ENCODE measurements around the gene ZDHHC17. TPM values are rescaled to one million over a fixed set of nuclear protein-coding genes. Genes with fewer than 3 reads are reported as not detected.

ZDHHC17 gene
- total RNA-seq, 2 experiments from 2014 or later = 17.6 to 22.7 TPM

DNA sequence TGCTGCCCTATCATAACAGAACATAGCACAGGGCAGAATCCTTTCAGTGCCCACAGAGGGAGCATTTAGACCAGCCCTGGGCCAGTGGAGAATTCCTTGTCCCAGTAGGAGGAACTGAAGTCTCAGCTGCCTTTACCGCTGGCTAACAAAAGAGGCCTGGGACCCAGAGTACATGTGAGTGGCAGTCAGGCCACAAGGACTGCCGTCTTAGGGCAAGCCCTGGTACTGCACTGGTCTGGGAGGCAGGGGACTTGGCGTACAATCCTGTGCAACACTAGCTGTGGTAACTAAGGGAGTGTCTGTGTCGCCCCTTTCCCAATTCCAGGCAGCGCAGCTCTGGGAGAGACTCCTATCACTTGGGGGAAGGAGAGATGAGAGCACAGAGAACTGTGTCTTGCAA, 131.9 kb downstream of the ZDHHC17 start:
- ATAC-seq (no peak), DNase-seq (no peak)
- H3K36me3 Mint-ChIP-seq (ENCODE audit: low read depth) = no peaks in the 10 kb centered on the region
- peaks cover 4% of the 10 kb centered on the region for H3K27me3 Mint-ChIP-seq
- H3K9me3 Mint-ChIP-seq (ENCODE audit: low read depth) = no peaks in the 10 kb centered on the region
- intact Hi-C loops (cut with DNase I, micrococcal nuclease) = no loop called here
- H3K4me1 Mint-ChIP-seq = peaks cover 6% of the 10 kb centered on the region
- H3K4me3 Mint-ChIP-seq = no peak overlapping the region
- CTCF ChIA-PET = no interaction called here
- no peak overlapping the region for H3K27ac Mint-ChIP-seq
- POLR2A ChIA-PET = no interaction called here

DNA sequence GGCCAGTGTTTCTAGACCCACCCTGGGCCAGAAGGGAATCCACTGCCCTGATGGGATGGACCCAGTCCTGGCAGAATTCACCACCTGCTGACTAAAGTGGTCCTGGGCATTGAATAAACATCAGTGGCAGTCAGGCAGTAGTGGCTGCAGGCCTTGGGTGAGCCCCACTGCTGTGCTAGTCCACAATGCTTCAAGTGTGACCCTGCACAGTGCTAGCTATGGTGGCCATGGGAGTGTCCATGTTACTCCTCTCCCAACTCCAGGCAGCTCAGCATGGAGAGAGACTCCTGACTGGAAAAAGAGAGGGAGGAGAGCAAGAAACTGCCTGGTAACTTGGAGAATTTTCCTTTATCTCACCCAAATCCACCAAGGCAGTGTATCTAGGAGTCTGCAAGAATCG, 132.4 kb downstream of the ZDHHC17 start:
- peaks cover 4% of the 10 kb centered on the region for H3K27me3 Mint-ChIP-seq
- ATAC-seq (no peak), DNase-seq (no peak)
- intact Hi-C loops (cut with DNase I, micrococcal nuclease) = no loop called here
- no peaks in the 10 kb centered on the region for H3K36me3 Mint-ChIP-seq (ENCODE audit: low read depth)
- no peak overlapping the region for H3K4me3 Mint-ChIP-seq
- H3K9me3 Mint-ChIP-seq (ENCODE audit: low read depth) = no peaks in the 10 kb centered on the region
- ChIA-PET CTCF (no interaction called here), POLR2A (no interaction called here)
- H3K4me1 Mint-ChIP-seq = peaks cover 2% of the 10 kb centered on the region
- H3K27ac Mint-ChIP-seq = no peak overlapping the region

DNA sequence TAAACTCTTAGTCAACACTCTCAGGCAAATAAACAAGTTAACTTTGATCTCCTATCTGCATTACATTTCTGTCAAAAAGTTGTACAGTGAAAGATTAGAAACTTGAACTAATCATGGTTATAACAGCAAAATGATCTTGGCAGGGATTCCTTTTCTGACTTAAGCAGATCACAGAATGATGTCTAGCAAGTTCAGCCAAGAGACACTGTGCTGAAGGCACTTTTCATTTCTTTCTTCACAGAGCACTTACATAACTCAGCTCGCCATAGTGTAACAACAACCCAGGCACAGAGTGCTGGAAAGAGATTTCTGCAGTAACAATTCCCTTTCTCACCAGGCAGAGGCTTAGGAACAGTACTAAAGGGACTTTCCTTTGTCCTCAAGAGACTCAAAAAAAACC, 134.5 kb downstream of the ZDHHC17 start:
- Mint-ChIP-seq H3K36me3 (ENCODE audit: low read depth) (no peaks in the 10 kb centered on the region), H3K27me3 (no peaks in the 10 kb centered on the region), H3K27ac (no peak overlapping the region), H3K4me3 (no peak overlapping the region), H3K9me3 (ENCODE audit: low read depth) (no peaks in the 10 kb centered on the region), H3K4me1 (peaks cover 12% of the 10 kb centered on the region)
- intact Hi-C loops (cut with DNase I, micrococcal nuclease) = no loop called here
- ChIA-PET CTCF (interaction anchor here (0.6 to 0.7 kb wide), 2 partner anchors 15 to 311 kb away, joined by 3 read pairs; no protein-coding TSS in a partner anchor), POLR2A (no interaction called here)
- DNase-seq = no peak
- no peak for ATAC-seq

DNA sequence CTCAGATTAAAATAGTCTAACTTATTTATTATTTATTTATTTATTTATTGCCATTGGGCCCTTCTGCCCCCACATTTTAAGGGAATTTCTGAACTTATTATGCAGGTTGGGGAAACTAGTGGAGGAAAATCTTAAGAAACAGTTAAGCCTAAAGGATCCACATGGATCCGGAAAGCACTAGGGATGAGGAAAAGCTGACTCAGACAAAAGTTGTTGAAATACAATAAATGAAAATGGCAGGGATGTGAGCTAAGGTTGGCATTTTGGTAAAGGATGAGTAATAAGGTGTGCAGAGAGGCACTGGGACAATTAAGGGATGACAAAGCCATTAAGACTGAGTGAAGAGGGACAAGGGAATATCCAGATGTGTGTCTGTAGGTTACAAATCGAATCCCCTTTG, 135.6 kb downstream of the ZDHHC17 start:
- Mint-ChIP-seq H3K27me3 (no peaks in the 10 kb centered on the region), H3K27ac (no peak overlapping the region), H3K9me3 (ENCODE audit: low read depth) (no peaks in the 10 kb centered on the region), H3K4me1 (peaks cover 12% of the 10 kb centered on the region), H3K4me3 (no peak overlapping the region), H3K36me3 (ENCODE audit: low read depth) (no peaks in the 10 kb centered on the region)
- intact Hi-C loops (cut with DNase I, micrococcal nuclease) = no loop called here
- DNase-seq = no peak
- ATAC-seq = no peak
- ChIA-PET POLR2A (no interaction called here), CTCF (no interaction called here)

DNA sequence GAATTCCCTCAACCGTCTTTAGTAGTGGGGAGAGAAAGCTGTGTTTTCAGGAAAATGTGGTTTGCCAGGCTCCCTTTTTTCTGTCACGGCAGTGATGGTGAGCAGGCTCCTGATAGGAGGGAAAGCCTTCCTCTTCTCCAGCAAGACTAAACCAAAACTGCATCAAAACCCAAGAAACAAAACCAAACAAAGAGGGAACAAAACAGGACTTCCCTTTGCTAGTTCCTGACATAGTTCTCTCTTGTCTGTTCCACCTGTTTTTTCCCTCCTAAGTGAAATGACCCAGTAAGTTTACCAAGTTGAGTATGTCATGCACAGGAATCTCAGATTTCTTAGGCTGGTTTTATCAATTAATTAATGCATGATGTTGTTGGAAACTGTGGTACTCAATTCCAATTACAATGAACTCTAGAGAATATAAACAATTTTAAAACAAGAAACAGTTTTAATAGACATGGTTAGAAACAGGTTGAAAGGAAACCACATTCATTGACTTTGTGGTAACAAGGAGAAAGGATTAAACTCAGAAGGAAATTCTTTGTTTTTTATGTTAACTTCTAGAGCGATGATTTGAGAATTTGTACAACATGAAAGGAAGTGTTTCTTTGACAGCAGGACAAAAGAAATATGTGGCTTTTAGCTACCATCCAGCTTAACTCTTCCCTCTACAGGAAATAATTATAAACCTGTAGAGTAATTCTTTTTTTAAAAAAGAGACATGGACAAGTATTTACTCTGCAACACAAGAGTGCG, 137.9 kb downstream of the ZDHHC17 start:
- CTCF ChIA-PET = interaction anchor here (0.6 to 1.3 kb wide), 3 partner anchors 23 to 274 kb away, joined by 3 read pairs; partner anchors contain the start of gene CSRP2
- intact Hi-C loops (cut with DNase I, micrococcal nuclease) = no loop called here
- no peaks in the 10 kb centered on the region for H3K27me3 Mint-ChIP-seq
- H3K4me1 Mint-ChIP-seq = peaks cover 12% of the 10 kb centered on the region
- POLR2A ChIA-PET = no interaction called here
- no peak overlapping the region for H3K4me3 Mint-ChIP-seq
- H3K27ac Mint-ChIP-seq = no peak overlapping the region
- no peaks in the 10 kb centered on the region for H3K9me3 Mint-ChIP-seq (ENCODE audit: low read depth)
- no peak for ATAC-seq
- DNase-seq = no peak
- H3K36me3 Mint-ChIP-seq (ENCODE audit: low read depth) = no peaks in the 10 kb centered on the region

Other genes with a start within 250 kb of the ZDHHC17 start
- 10 to 100 TPM; 70.2 to 78.5 TPM for gene OSBPL8, start 204.3 kb upstream of the ZDHHC17 start, total RNA-seq
- gene CSRP2, start 114.9 kb downstream of the ZDHHC17 start, total RNA-seq = 1 to 10 TPM; 1.8 to 2.0 TPM

All from activated CD4-positive, alpha-beta T cell treated with anti-CD3 and anti-CD28 coated beads for 36 hours (primary cell).